HFFc6 (cell line): Measurements from ENCODE around the gene TACC2. TPM values are rescaled to one million over a fixed set of nuclear protein-coding genes. Genes with fewer than 3 reads are reported as not detected.

Experiments used
- DNase-seq: peaks from one replicate; pipeline ENCODE4 v3.0.0-alpha.2; 2018
- H3K27ac Mint-ChIP-seq: 2 replicates; pipeline ENCODE4 v1.8.0; 2020; ENCODE audit warnings: mild to moderate bottlenecking, mixed read lengths
- H3K27me3 Mint-ChIP-seq: 2 replicates; pipeline ENCODE4 v1.8.0; 2021; ENCODE audit warnings: mild to moderate bottlenecking, moderate library complexity, mixed read lengths; ENCODE audit not compliant: insufficient read depth
- H3K36me3 Mint-ChIP-seq: 2 replicates; pipeline ENCODE4 v1.8.0; 2021; ENCODE audit warnings: low read depth, mixed read lengths
- H3K4me1 Mint-ChIP-seq: 2 replicates; pipeline ENCODE4 v1.8.0; 2020; ENCODE audit warnings: low read depth, mixed read lengths
- H3K4me3 Mint-ChIP-seq: 2 replicates; pipeline ENCODE4 v1.8.0; 2020; ENCODE audit warnings: mild to moderate bottlenecking, moderate library complexity, mixed read lengths
- H3K9me3 Mint-ChIP-seq: 2 replicates; pipeline ENCODE4 v1.8.0; 2020; ENCODE audit warnings: mild to moderate bottlenecking, mixed read lengths
- CTCF ChIP-seq: fragments of 200-600 bp; sonication (generic); IDR thresholded peaks from 2 replicates; pipeline ENCODE4 v1.5.0; 2021; ENCODE audit warnings: antibody characterized with exemption, mild to moderate bottlenecking
- total RNA-seq, 6 experiments: library from RNA; stranded (reverse); fragmentation: NEBNext Ultra II Directional; extraction: Animal tissue kit (Norgen Biotek cat#: 25700); gene quantifications; 2 replicates in 1 of 6; 3 replicates in 5 of 6; pipeline ENCODE4 v1.2.3, GENCODE V29; 2021

TACC2 gene
- total RNA-seq, 6 experiments from 2014 or later: 15.9 to 19.5 (median 17.5) TPM

GRCh38 chr10:122112625-122113160 is 123.7 kb downstream of the TACC2 start:
- Mint-ChIP-seq H3K9me3 (no peaks in the 10 kb centered on the region; the same call in 1 of the 2 replicates), H3K4me1 (peaks cover 51% of the 10 kb centered on the region), H3K36me3 (no peaks in the 10 kb centered on the region), H3K27ac (peak overlapping the region; percentile 97), H3K27me3 (peaks cover 2% of the 10 kb centered on the region), H3K4me3 (peak overlapping the region; percentile 95)
- DNase-seq: peak; percentile 98
- TF ChIP-seq CTCF: no peak; the same call in 1 of the 2 replicates

GRCh38 chr10:122113161-122113944 is 124.4 kb downstream of the TACC2 start:
- Mint-ChIP-seq H3K4me1 (peaks cover 52% of the 10 kb centered on the region), H3K36me3 (no peaks in the 10 kb centered on the region), H3K27me3 (peaks cover 2% of the 10 kb centered on the region), H3K4me3 (peak overlapping the region; percentile 95), H3K9me3 (no peaks in the 10 kb centered on the region; the same call in 1 of the 2 replicates), H3K27ac (peak overlapping the region; percentile 97)
- peak; percentile 77 for DNase-seq
- peak; percentile 72 for TF ChIP-seq CTCF

GRCh38 chr10:122113945-122114747 is 125.2 kb downstream of the TACC2 start:
- peaks cover 2% of the 10 kb centered on the region for H3K27me3 Mint-ChIP-seq
- no peak for TF ChIP-seq CTCF
- peak overlapping the region; percentile 95 for H3K4me3 Mint-ChIP-seq
- H3K9me3 Mint-ChIP-seq: no peaks in the 10 kb centered on the region; the same call in 1 of the 2 replicates
- H3K27ac Mint-ChIP-seq: peak overlapping the region; percentile 97
- no peak for DNase-seq
- H3K4me1 Mint-ChIP-seq: peaks cover 60% of the 10 kb centered on the region
- H3K36me3 Mint-ChIP-seq: no peaks in the 10 kb centered on the region

- H3K4me3 Mint-ChIP-seq: no peak overlapping the region
- H3K27ac Mint-ChIP-seq: no peak overlapping the region
- peaks cover 62% of the 10 kb centered on the region for H3K4me1 Mint-ChIP-seq
Measured at GRCh38 chr10:122115874-122116273, 126.9 kb downstream of the TACC2 start.

More at GRCh38 chr10:122115874-122116273, 126.9 kb downstream of the TACC2 start:
- Mint-ChIP-seq H3K9me3 (no peaks in the 10 kb centered on the region; the same call in 1 of the 2 replicates), H3K27me3 (peaks cover 2% of the 10 kb centered on the region), H3K36me3 (no peaks in the 10 kb centered on the region)
- TF ChIP-seq CTCF: no peak
- no peak for DNase-seq
